ENCODE results near the gene ZBTB46. TPM values are rescaled to one million over a fixed set of nuclear protein-coding genes. Genes with fewer than 3 reads are reported as not detected.

The ZBTB46 gene
- total and polyA plus RNA-seq, 4 donors = 0.79 to 12.1 (median 4.7) TPM

DNA sequence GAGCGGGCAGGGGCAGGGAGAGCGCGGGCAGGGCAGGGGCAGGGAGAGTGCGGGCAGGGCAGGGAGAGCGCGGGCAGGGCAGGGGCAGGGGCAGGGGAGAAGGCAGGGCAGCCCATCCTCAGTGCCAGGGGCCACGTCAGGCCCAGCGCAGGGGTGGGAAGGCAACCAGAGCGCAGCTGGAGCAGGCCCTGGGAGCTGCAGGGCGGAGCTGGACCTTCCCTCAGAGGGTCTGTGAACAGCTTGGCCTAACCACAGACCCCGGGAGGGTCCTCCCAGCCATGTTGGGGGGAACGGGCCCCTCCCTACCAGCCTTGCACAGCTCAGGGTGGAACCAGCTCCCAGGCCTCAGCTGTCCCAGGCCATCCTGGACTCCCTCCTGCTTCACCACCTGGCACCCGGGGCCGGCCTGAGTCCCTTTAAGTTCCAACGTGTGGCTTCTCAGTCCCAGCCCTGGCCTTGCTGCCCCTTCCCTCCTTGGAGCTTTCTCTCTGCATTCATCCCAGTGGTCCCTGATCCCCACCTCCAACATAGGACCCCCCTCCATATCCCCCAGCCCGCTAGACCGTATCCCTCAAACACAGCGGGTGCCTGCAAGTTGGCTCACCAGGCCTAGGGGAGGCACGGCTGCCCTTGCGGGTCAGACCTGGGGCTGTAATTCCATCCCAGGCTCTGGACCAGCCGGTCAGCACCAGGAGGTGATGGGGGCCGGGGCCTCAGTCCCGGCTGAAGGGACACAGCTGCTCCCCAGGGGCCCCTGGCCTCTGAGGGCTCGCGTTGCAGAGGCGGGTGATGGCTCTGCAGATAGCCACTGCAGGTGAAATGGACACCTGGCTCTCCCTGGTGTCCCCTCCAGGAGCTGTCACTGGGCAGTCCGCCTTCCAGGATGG, 5.6 kb upstream of the ZBTB46 start:
- Histone ChIP-seq H3K4me3 (ENCODE audit: low read depth in 1 of 3, low read length in 3 of 3) (no peak overlapping the region), H3K9ac (ENCODE audit: low read depth in 1 of 2, low read length in 2 of 2) (no peak overlapping the region), H3K9me3 (ENCODE audit: control insufficient read depth in 4 of 4, low read length in 3 of 4) (no peaks in the 10 kb centered on the region), H3K27ac (ENCODE audit: low read depth in 1 of 2, low read length in 2 of 2) (no peak overlapping the region), H3K36me3 (ENCODE audit: control insufficient read depth in 4 of 4, insufficient read depth in 3 of 4, low read depth in 1 of 4, low read length in 3 of 4) (no peaks in the 10 kb centered on the region), H3K27me3 (ENCODE audit: control insufficient read depth in 4 of 4, insufficient read depth in 4 of 4, low read length in 3 of 4) (no peaks in the 10 kb centered on the region), H3K4me1 (ENCODE audit: control insufficient read depth in 4 of 4, insufficient read depth in 4 of 4, low read length in 3 of 4) (peaks cover 0 to 15% (median 5%) of the 10 kb centered on the region in 4 donors)
- DNase-seq (ENCODE audit: low spot score) = no peak
- no peak for TF ChIP-seq RXRA (IDR thresholded peaks at IDR 0.05)
- no peak for TF ChIP-seq TAF1 (conservative IDR thresholded peaks at IDR 0.05)
- TF ChIP-seq EGR1 (IDR thresholded peaks at IDR 0.05; ENCODE audit: low read depth in 2 of 2) = no peak
- TF ChIP-seq SP1 (IDR thresholded peaks at IDR 0.05) = no peak
- no peak for TF ChIP-seq MAX (IDR thresholded peaks at IDR 0.05)
- TF ChIP-seq RAD21 (IDR thresholded peaks at IDR 0.05) = no peak
- no peak for TF ChIP-seq FOXA2 (IDR thresholded peaks at IDR 0.05)
- TF ChIP-seq NR2F2 (IDR thresholded peaks at IDR 0.05) = no peak
- TF ChIP-seq, protein P1, sequence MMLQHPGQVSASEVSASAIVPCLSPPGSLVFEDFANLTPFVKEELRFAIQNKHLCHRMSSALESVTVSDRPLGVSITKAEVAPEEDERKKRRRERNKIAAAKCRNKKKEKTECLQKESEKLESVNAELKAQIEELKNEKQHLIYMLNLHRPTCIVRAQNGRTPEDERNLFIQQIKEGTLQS (IDR thresholded peaks at IDR 0.05) = no peak
- TF ChIP-seq FOXA1 (IDR thresholded peaks at IDR 0.05) = no peak
- no peak for TF ChIP-seq JUND (IDR thresholded peaks at IDR 0.05)
- no peak for TF ChIP-seq GABPA (IDR thresholded peaks at IDR 0.05 in 1 of 2, conservative IDR thresholded peaks at IDR 0.05 in 1 of 2)
- TF ChIP-seq, protein P2, sequence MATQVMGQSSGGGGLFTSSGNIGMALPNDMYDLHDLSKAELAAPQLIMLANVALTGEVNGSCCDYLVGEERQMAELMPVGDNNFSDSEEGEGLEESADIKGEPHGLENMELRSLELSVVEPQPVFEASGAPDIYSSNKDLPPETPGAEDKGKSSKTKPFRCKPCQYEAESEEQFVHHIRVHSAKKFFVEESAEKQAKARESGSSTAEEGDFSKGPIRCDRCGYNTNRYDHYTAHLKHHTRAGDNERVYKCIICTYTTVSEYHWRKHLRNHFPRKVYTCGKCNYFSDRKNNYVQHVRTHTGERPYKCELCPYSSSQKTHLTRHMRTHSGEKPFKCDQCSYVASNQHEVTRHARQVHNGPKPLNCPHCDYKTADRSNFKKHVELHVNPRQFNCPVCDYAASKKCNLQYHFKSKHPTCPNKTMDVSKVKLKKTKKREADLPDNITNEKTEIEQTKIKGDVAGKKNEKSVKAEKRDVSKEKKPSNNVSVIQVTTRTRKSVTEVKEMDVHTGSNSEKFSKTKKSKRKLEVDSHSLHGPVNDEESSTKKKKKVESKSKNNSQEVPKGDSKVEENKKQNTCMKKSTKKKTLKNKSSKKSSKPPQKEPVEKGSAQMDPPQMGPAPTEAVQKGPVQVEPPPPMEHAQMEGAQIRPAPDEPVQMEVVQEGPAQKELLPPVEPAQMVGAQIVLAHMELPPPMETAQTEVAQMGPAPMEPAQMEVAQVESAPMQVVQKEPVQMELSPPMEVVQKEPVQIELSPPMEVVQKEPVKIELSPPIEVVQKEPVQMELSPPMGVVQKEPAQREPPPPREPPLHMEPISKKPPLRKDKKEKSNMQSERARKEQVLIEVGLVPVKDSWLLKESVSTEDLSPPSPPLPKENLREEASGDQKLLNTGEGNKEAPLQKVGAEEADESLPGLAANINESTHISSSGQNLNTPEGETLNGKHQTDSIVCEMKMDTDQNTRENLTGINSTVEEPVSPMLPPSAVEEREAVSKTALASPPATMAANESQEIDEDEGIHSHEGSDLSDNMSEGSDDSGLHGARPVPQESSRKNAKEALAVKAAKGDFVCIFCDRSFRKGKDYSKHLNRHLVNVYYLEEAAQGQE (IDR thresholded peaks at IDR 0.05) = no peak
- TF ChIP-seq HNF4A (conservative IDR thresholded peaks at IDR 0.05) = no peak
- WGBS = 91% methylated on average over 27 of the region's 27 CpGs

DNA sequence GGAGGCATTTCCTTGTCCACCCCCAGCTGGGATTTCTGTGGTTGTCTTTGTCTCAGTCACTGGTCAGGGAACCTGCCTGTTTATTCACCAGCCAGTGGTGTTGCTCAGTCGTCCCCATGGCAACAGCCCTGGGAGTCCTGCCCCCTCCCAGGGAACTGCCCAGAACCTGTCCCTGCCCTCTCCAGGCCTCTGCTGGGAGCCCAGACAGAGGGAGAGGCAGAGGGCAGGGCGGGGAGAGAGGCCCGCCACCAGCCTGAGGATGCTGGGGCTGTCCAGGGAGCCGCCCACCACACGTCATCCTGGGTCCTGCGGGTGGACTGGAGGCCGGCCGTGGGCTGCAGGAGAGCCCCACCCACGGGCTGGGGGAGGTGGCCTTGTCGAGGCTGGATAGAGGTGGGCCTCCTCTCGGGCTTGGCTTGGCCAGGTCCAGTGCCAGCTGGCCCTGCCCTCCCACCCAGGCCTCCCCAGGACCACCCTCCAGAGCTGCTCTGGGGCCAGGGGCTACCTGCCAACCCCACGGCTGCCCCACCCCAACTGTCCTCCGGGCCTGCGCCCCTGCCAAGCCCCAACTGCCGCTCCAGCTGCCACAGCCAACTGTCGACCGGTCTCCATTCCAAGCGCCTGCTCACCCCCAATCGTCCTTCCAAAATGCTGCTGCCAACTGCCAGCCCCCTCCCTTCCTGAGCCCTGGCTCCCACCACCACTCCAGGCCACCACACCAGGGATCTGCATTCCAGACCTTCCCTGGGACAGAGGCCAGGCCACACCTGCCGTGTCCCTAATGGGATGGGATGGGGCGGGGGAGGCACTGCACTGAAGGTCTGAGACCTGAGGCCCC, 4.2 kb upstream of the ZBTB46 start:
- no peak overlapping the region for H3K27ac ChIP-seq (ENCODE audit: low read depth in 1 of 2, low read length in 2 of 2)
- no peak overlapping the region for H3K9ac ChIP-seq (ENCODE audit: low read depth in 1 of 2, low read length in 2 of 2)
- no peaks in the 10 kb centered on the region for H3K9me3 ChIP-seq (ENCODE audit: control insufficient read depth in 4 of 4, low read length in 3 of 4)
- H3K36me3 ChIP-seq (ENCODE audit: control insufficient read depth in 4 of 4, insufficient read depth in 3 of 4, low read depth in 1 of 4, low read length in 3 of 4) = no peaks in the 10 kb centered on the region
- H3K4me1 ChIP-seq (ENCODE audit: control insufficient read depth in 4 of 4, insufficient read depth in 4 of 4, low read length in 3 of 4) = peaks cover 0 to 19% (median 7%) of the 10 kb centered on the region in 4 donors
- DNase-seq (ENCODE audit: low spot score) = peak; percentile 61
- TF ChIP-seq SP1 (IDR thresholded peaks at IDR 0.05) = peak; percentile 54
- TF ChIP-seq GABPA (IDR thresholded peaks at IDR 0.05 in 1 of 2, conservative IDR thresholded peaks at IDR 0.05 in 1 of 2) = no peak
- no peak overlapping the region for H3K4me3 ChIP-seq (ENCODE audit: low read depth in 1 of 3, low read length in 3 of 3)
- WGBS = 52% methylated on average over 21 of the region's 21 CpGs
- no peaks in the 10 kb centered on the region for H3K27me3 ChIP-seq (ENCODE audit: control insufficient read depth in 4 of 4, insufficient read depth in 4 of 4, low read length in 3 of 4)
